Caco-2 (cell line): ENCODE data around the gene SENP1. TPM values are rescaled to one million over a fixed set of nuclear protein-coding genes. Genes with fewer than 3 reads are reported as not detected.

ENCODE experiments used
- BruUV-seq: library from RNA; stranded (reverse); fragments of 400-500 nt; replicated peaks from 2 replicates; lab custom pipeline; 2021; lab: Mats Ljungman, UMichigan
- CTCF ChIA-PET: fragments of 300-600 bp; sonication (Branson Sonifier 250); formaldehyde crosslinking; loops from one replicate; lab custom pipeline; 2022; ENCODE audit warnings: antibody characterized with exemption; lab: Charles Lee
- POLR2A ChIA-PET: fragments of 300-600 bp; sonication (Branson Sonifier 250); formaldehyde crosslinking; loops from one replicate; lab custom pipeline; 2022; ENCODE audit warnings: antibody characterized with exemption; lab: Charles Lee
- DNase-seq, 2 experiments: peaks; one replicate each; pipeline versions ENCODE4 v3.0.0 to v3.0.0-alpha.2; 2020 to 2022
- H3K27me3 ChIP-seq: replicated peaks from 2 replicates; pipeline ENCODE4 v1.6.0; 2011; ENCODE audit warnings: low read length; ENCODE audit not compliant: control insufficient read depth, insufficient read depth
- H3K36me3 ChIP-seq: 2 replicates; pipeline ENCODE4 v1.5.1; 2011; ENCODE audit warnings: low read length; ENCODE audit not compliant: control insufficient read depth, insufficient read depth
- H3K4me1 ChIP-seq: fragments of 250-450 bp; sonication (Bioruptor Pico); 2 replicates; pipeline ENCODE4 v1.5.1; 2020; ENCODE audit warnings: mild to moderate bottlenecking
- H3K4me3 ChIP-seq: 2 replicates; pipeline ENCODE4 v1.5.1; 2011; ENCODE audit warnings: low read depth, mild to moderate bottlenecking, control low read depth, low read length
- H3K9me3 ChIP-seq: fragments of 250-450 bp; sonication (Bioruptor Pico); 2 replicates; pipeline ENCODE4 v1.5.1; 2020; ENCODE audit warnings: mild to moderate bottlenecking, moderate library complexity
- H3K27ac Mint-ChIP-seq: one replicate; pipeline ENCODE4 v1.8.0; 2022; ENCODE audit warnings: mixed read lengths; ENCODE audit not compliant: unreplicated experiment
- H3K27me3 Mint-ChIP-seq: one replicate; pipeline ENCODE4 v1.8.0; 2022; ENCODE audit warnings: mixed read lengths; ENCODE audit not compliant: insufficient read depth, unreplicated experiment
- H3K36me3 Mint-ChIP-seq: one replicate; pipeline ENCODE4 v1.8.0; 2022; ENCODE audit warnings: mild to moderate bottlenecking, mixed read lengths; ENCODE audit not compliant: insufficient read depth, unreplicated experiment
- H3K4me1 Mint-ChIP-seq: one replicate; pipeline ENCODE4 v1.8.0; 2022; ENCODE audit warnings: low read depth, mixed read lengths; ENCODE audit not compliant: unreplicated experiment
- H3K4me3 Mint-ChIP-seq: one replicate; pipeline ENCODE4 v1.8.0; 2022; ENCODE audit warnings: mild to moderate bottlenecking, moderate library complexity, mixed read lengths; ENCODE audit not compliant: unreplicated experiment
- H3K9me3 Mint-ChIP-seq: one replicate; pipeline ENCODE4 v1.8.0; 2022; ENCODE audit warnings: mixed read lengths; ENCODE audit not compliant: unreplicated experiment
- intact Hi-C: fragments of 100-400 bp; cut with micrococcal nuclease; formaldehyde crosslinking; loops from one replicate; pipeline ENCODE4 v1.10.0; 2022; ENCODE audit not compliant: unreplicated experiment
- total RNA-seq: library from RNA; stranded (reverse); gene quantifications from 2 replicates; pipeline ENCODE4 v1.2.3, GENCODE V29; 2022
- TF ChIP-seq, protein P1 (sequence below), 2 experiments: fragments of 200-600 bp in 1 of 2; IDR thresholded peaks; 1 replicate in 1 of 2; 2 replicates in 1 of 2; pipeline versions ENCODE4 v1.5.1 to v1.8.0; 2011 to 2022; ENCODE audit warnings: antibody characterized with exemption in 1 of 2, control low read depth in 1 of 2, inconsistent platforms in 1 of 2, low read depth in 1 of 2, low read length in 1 of 2, mild to moderate bottlenecking in 1 of 2, moderate library complexity in 1 of 2; ENCODE audit not compliant: insufficient read depth in 1 of 2, severe bottlenecking in 1 of 2, unreplicated experiment in 1 of 2

SENP1 gene
- total RNA-seq, 1 experiment from 2014 or later = 40.4 TPM

DNA sequence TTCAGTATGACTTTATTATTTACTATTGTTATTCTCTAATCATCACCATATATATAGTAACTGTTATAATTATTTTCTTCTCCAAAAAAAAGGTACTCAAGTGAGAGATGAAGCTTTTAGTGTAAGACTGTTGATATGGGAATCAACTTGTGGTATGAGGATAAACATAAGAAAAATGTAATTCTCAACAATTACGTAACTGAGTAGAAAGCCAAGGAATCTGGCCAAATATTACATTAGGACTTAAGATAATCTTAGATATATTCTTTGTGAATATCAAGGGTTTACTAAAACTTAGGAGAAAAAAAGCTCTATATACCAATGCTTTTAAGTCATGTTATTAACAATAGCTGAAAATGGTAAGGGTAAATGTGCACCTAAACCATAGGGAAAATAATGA lies 13.3 kb downstream of the SENP1 start:
- Histone ChIP-seq H3K27me3 (no peaks in the 10 kb centered on the region), H3K4me1 (no peaks in the 10 kb centered on the region), H3K4me3 (no peak overlapping the region), H3K9me3 (no peaks in the 10 kb centered on the region), H3K36me3 (0 out of 2 replicates have a peak, but pooled peaks cover 2% of the 10 kb centered on the region)
- BruUV-seq = no TSS peak
- Mint-ChIP-seq H3K4me3 (no peak overlapping the region), H3K27me3 (no peaks in the 10 kb centered on the region), H3K27ac (no peak overlapping the region), H3K4me1 (no peaks in the 10 kb centered on the region), H3K9me3 (no peaks in the 10 kb centered on the region), H3K36me3 (peaks cover 51% of the 10 kb centered on the region)
- ChIA-PET POLR2A (interaction anchor here (0.6 to 0.7 kb wide), 2 partner anchors 14 to 71 kb away, joined by 3 to 4 read pairs; no protein-coding TSS in a partner anchor), CTCF (interaction anchor here (0.6 kb wide), 2 partner anchors 97 to 103 kb away, joined by 3 to 4 read pairs; no protein-coding TSS in a partner anchor)
- TF ChIP-seq, protein P1, sequence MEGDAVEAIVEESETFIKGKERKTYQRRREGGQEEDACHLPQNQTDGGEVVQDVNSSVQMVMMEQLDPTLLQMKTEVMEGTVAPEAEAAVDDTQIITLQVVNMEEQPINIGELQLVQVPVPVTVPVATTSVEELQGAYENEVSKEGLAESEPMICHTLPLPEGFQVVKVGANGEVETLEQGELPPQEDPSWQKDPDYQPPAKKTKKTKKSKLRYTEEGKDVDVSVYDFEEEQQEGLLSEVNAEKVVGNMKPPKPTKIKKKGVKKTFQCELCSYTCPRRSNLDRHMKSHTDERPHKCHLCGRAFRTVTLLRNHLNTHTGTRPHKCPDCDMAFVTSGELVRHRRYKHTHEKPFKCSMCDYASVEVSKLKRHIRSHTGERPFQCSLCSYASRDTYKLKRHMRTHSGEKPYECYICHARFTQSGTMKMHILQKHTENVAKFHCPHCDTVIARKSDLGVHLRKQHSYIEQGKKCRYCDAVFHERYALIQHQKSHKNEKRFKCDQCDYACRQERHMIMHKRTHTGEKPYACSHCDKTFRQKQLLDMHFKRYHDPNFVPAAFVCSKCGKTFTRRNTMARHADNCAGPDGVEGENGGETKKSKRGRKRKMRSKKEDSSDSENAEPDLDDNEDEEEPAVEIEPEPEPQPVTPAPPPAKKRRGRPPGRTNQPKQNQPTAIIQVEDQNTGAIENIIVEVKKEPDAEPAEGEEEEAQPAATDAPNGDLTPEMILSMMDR (IDR thresholded peaks at IDR 0.05; ENCODE audit: insufficient read depth in 1 of 2, low read depth in 1 of 2, low read length in 1 of 2, severe bottlenecking in 1 of 2, unreplicated experiment in 1 of 2) = no peak
- intact Hi-C loops = no loop called here
- no peak for DNase-seq

DNA sequence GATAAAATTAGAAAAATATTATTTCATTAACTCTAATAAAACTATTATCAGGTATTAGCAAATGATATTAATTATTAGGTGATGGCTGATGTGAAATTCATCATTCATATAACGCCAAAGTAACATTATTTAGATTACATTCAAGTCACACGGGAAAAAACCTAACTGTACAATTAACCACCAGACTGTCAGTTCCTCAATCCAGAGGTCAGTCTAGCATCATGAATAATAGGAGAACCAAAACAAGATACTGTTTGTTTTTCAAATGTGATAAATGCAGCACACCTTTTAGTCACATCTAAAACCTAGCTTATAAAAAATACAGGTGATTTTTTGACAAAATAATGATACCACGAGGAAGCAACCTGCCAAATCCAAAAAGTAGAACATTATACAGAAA lies 19.6 kb downstream of the SENP1 start:
- CTCF ChIA-PET = no interaction called here

GRCh38 chr12:48084841-48085460 lies 20.9 kb downstream of the SENP1 start:
- DNase-seq = no peak
- Histone ChIP-seq H3K4me3 (no peak overlapping the region), H3K36me3 (peaks cover 2% of the 10 kb centered on the region), H3K4me1 (no peaks in the 10 kb centered on the region), H3K9me3 (no peaks in the 10 kb centered on the region), H3K27me3 (no peaks in the 10 kb centered on the region)
- CTCF ChIA-PET = interaction anchor here (0.9 to 1.6 kb wide), 2 partner anchors 23 to 72 kb away, joined by 4 to 7 read pairs; partner anchors contain the start of gene ASB8
- Mint-ChIP-seq H3K9me3 (no peaks in the 10 kb centered on the region), H3K27me3 (no peaks in the 10 kb centered on the region), H3K4me3 (no peak overlapping the region), H3K36me3 (peaks cover 63% of the 10 kb centered on the region), H3K27ac (no peak overlapping the region), H3K4me1 (no peaks in the 10 kb centered on the region)
- intact Hi-C loops = loop anchor here (1.0 kb wide), 1 partner anchor 80 kb away; no protein-coding TSS in a partner anchor
- POLR2A ChIA-PET = no interaction called here
- TF ChIP-seq, protein P1 (IDR thresholded peaks at IDR 0.05; ENCODE audit: insufficient read depth in 1 of 2, low read depth in 1 of 2, low read length in 1 of 2, severe bottlenecking in 1 of 2, unreplicated experiment in 1 of 2) = no peak
- no TSS peak for BruUV-seq

More for the DNA sequence above, 19.6 kb downstream of the SENP1 start:
- TF ChIP-seq, protein P1 (IDR thresholded peaks at IDR 0.05; ENCODE audit: insufficient read depth in 1 of 2, low read depth in 1 of 2, low read length in 1 of 2, severe bottlenecking in 1 of 2, unreplicated experiment in 1 of 2) = no peak
- no peaks in the 10 kb centered on the region for H3K27me3 ChIP-seq
- Mint-ChIP-seq H3K9me3 (no peaks in the 10 kb centered on the region), H3K4me1 (no peaks in the 10 kb centered on the region), H3K27ac (no peak overlapping the region), H3K27me3 (no peaks in the 10 kb centered on the region), H3K36me3 (peaks cover 73% of the 10 kb centered on the region), H3K4me3 (no peak overlapping the region)
- POLR2A ChIA-PET = no interaction called here
- BruUV-seq = no TSS peak
- 0 out of 2 replicates have a peak, but pooled peaks cover 2% of the 10 kb centered on the region for H3K36me3 ChIP-seq
- no peak overlapping the region for H3K4me3 ChIP-seq
- intact Hi-C loops = no loop called here
- no peaks in the 10 kb centered on the region for H3K9me3 ChIP-seq
- DNase-seq = no peak
- H3K4me1 ChIP-seq = no peaks in the 10 kb centered on the region
